Measurements from ENCODE around the gene RSBN1. TPM values are rescaled to one million over a fixed set of nuclear protein-coding genes. Genes with fewer than 3 reads are reported as not detected.
"Not testable (repeated sequence)": the region's sequence is repeated elsewhere in the genome, so short reads cannot be mapped to it uniquely, and the experiment has no call there.

Gene RSBN1
- total RNA-seq (10 to 100 TPM; 53.6 to 56.3 TPM), polyA plus RNA-seq (10 to 100 TPM; 34.8 to 39.1 (median 37.5) TPM), total RNA-seq (51.0 to 123 (median 84.7) reads per million in 6 experiments)

- Mint-ChIP-seq H3K9me3 (no peaks in the 10 kb centered on the region), H3K4me1 (peaks cover 11 to 46% (median 32%) of the 10 kb centered on the region in 4 donors), H3K27me3 (no peaks in the 10 kb centered on the region), H3K4me3 (peak within 1 kb of the TSS; percentile 92 to 99 (median 98)), H3K27ac (peak within 1 kb of the TSS; percentile 97 to 100 (median 98)), H3K36me3 (peaks cover 0 to 25% (median 6%) of the 10 kb centered on the region in 3 donors)
- POLR2A ChIA-PET: interaction anchor here (0.7 to 2.9 kb wide), 18 partner anchors 10 to 1096 kb away, joined by 3 to 44 read pairs (median 5); partner anchors contain the start of genes AP4B1, HIPK1, LRIG2 and PHTF1
- peak; percentile 91 to 99 (median 98) for DNase-seq
- peak; percentile 91 to 93 for ATAC-seq
Measured at GRCh38 chr1:113811888-113812660, at the start of gene RSBN1. RSBN1 (minus strand) TSS chr1:113812476; CDS start chr1:113812412, 64 bp downstream.

- ATAC-seq: no peak
- POLR2A ChIA-PET: no interaction called here
- no peaks in the 10 kb centered on the region for H3K9me3 Mint-ChIP-seq
- DNase-seq: no peak
- peak overlapping the region in 5 of 10 donors; percentile 6 to 81 (median 51) for H3K27ac Mint-ChIP-seq
- H3K36me3 Mint-ChIP-seq: peaks cover 0 to 63% (median 17%) of the 10 kb centered on the region in 3 donors
- H3K4me1 Mint-ChIP-seq: peaks cover 14 to 77% (median 35%) of the 10 kb centered on the region in 4 donors
- H3K4me3 Mint-ChIP-seq: peak overlapping the region in 2 of 10 donors; percentile 33 to 51
- no peaks in the 10 kb centered on the region for H3K27me3 Mint-ChIP-seq
Measured at GRCh38 chr1:113861641-113862040, 49.4 kb upstream of the RSBN1 start.

- ATAC-seq (no peak), DNase-seq (no peak)
- Mint-ChIP-seq H3K27ac (peak overlapping the region in 4 of 10 donors; percentile 35 to 81 (median 71)), H3K4me1 (peaks cover 14 to 80% (median 35%) of the 10 kb centered on the region in 4 donors), H3K9me3 (no peaks in the 10 kb centered on the region), H3K4me3 (peak overlapping the region in 1 of 10 donors; percentile 33), H3K27me3 (no peaks in the 10 kb centered on the region), H3K36me3 (peaks cover 0 to 66% (median 20%) of the 10 kb centered on the region in 3 donors)
- POLR2A ChIA-PET: interaction anchor here (0.6 to 2.5 kb wide), 2 partner anchors 9 to 45 kb away, joined by 6 to 16 read pairs; no protein-coding TSS in a partner anchor
Measured at GRCh38 chr1:113860891-113861290, 48.6 kb upstream of the RSBN1 start.

- H3K36me3 Mint-ChIP-seq: peaks cover 0 to 70% (median 25%) of the 10 kb centered on the region in 3 donors
- ATAC-seq (peak in 1 of 2 donors; percentile 41), DNase-seq (no peak)
Measured at GRCh38 chr1:113859478-113860175, 47.4 kb upstream of the RSBN1 start.

GRCh38 chr1:113858982-113859381 is 46.7 kb upstream of the RSBN1 start:
- no peak for DNase-seq
- POLR2A ChIA-PET: interaction anchor here (2.5 kb wide), 1 partner anchor 11 kb away, joined by 16 read pairs; no protein-coding TSS in a partner anchor
- peaks cover 14 to 69% (median 28%) of the 10 kb centered on the region in 4 donors for H3K4me1 Mint-ChIP-seq
- peaks cover 0 to 70% (median 28%) of the 10 kb centered on the region in 3 donors for H3K36me3 Mint-ChIP-seq
- peak overlapping the region in 6 of 10 donors; percentile 27 to 81 (median 36) for H3K27ac Mint-ChIP-seq
- ATAC-seq: no peak
- H3K27me3 Mint-ChIP-seq: no peaks in the 10 kb centered on the region
- no peaks in the 10 kb centered on the region for H3K9me3 Mint-ChIP-seq
- H3K4me3 Mint-ChIP-seq: peak overlapping the region in 2 of 10 donors; percentile 7 to 22

More at GRCh38 chr1:113859478-113860175, 47.4 kb upstream of the RSBN1 start:
- Mint-ChIP-seq H3K27ac (peak overlapping the region in 9 of 10 donors; percentile 40 to 87 (median 69)), H3K4me3 (peak overlapping the region in 4 of 10 donors; percentile 6 to 65 (median 45)), H3K4me1 (peaks cover 14 to 70% (median 31%) of the 10 kb centered on the region in 4 donors), H3K27me3 (no peaks in the 10 kb centered on the region), H3K9me3 (no peaks in the 10 kb centered on the region)
- POLR2A ChIA-PET: interaction anchor here (0.5 to 2.5 kb wide), 3 partner anchors 10 to 79 kb away, joined by 3 to 16 read pairs (median 3); no protein-coding TSS in a partner anchor

GRCh38 chr1:113858418-113858817 is 46.1 kb upstream of the RSBN1 start:
- Mint-ChIP-seq H3K4me1 (peaks cover 14 to 64% (median 27%) of the 10 kb centered on the region in 4 donors), H3K9me3 (no peaks in the 10 kb centered on the region), H3K36me3 (peaks cover 0 to 69% (median 27%) of the 10 kb centered on the region in 3 donors), H3K4me3 (no peak overlapping the region), H3K27me3 (no peaks in the 10 kb centered on the region), H3K27ac (peak overlapping the region in 3 of 10 donors; percentile 38 to 62 (median 52))
- DNase-seq: no peak
- POLR2A ChIA-PET: interaction anchor here (2.5 kb wide), 1 partner anchor 11 kb away, joined by 16 read pairs; no protein-coding TSS in a partner anchor
- ATAC-seq: no peak

GRCh38 chr1:113857776-113858175 is 45.5 kb upstream of the RSBN1 start:
- POLR2A ChIA-PET: no interaction called here
- Mint-ChIP-seq H3K36me3 (peaks cover 0 to 68% (median 27%) of the 10 kb centered on the region in 3 donors), H3K4me1 (peaks cover 14 to 58% (median 24%) of the 10 kb centered on the region in 4 donors), H3K4me3 (no peak overlapping the region), H3K9me3 (no peaks in the 10 kb centered on the region), H3K27ac (peak overlapping the region in 2 of 10 donors; percentile 47 to 62), H3K27me3 (no peaks in the 10 kb centered on the region)
- ATAC-seq (no peak), DNase-seq (no peak)

GRCh38 chr1:113856401-113856790 is 44.1 kb upstream of the RSBN1 start:
- peaks cover 7 to 48% (median 19%) of the 10 kb centered on the region in 4 donors for H3K4me1 Mint-ChIP-seq
- H3K36me3 Mint-ChIP-seq: peaks cover 0 to 62% (median 29%) of the 10 kb centered on the region in 3 donors
- no peak overlapping the region for H3K4me3 Mint-ChIP-seq
- H3K27me3 Mint-ChIP-seq: no peaks in the 10 kb centered on the region
- H3K9me3 Mint-ChIP-seq: no peaks in the 10 kb centered on the region
- DNase-seq (no peak), ATAC-seq (no peak)
- H3K27ac Mint-ChIP-seq: peak overlapping the region in 5 of 10 donors; percentile 7 to 57 (median 55)
- POLR2A ChIA-PET: interaction anchor here (1.2 kb wide), 1 partner anchor 14 kb away, joined by 4 read pairs; no protein-coding TSS in a partner anchor

- peaks cover 0 to 64% (median 29%) of the 10 kb centered on the region in 3 donors for H3K36me3 Mint-ChIP-seq
- ATAC-seq: no peak
- H3K9me3 Mint-ChIP-seq: no peaks in the 10 kb centered on the region
- H3K27ac Mint-ChIP-seq: peak overlapping the region in 5 of 10 donors; percentile 7 to 57 (median 55)
- POLR2A ChIA-PET: interaction anchor here (1.2 kb wide), 1 partner anchor 14 kb away, joined by 4 read pairs; no protein-coding TSS in a partner anchor
- no peak overlapping the region for H3K4me3 Mint-ChIP-seq
- no peak for DNase-seq
- H3K4me1 Mint-ChIP-seq: peaks cover 6 to 47% (median 19%) of the 10 kb centered on the region in 4 donors
- H3K27me3 Mint-ChIP-seq: no peaks in the 10 kb centered on the region
Measured at GRCh38 chr1:113855630-113856400, 43.5 kb upstream of the RSBN1 start.

GRCh38 chr1:113854234-113854633 is 42.0 kb upstream of the RSBN1 start:
- no peaks in the 10 kb centered on the region for H3K27me3 Mint-ChIP-seq
- H3K4me3 Mint-ChIP-seq: no peak overlapping the region
- peak overlapping the region in 4 of 10 donors; percentile 1 to 40 (median 14) for H3K27ac Mint-ChIP-seq
- ATAC-seq: no peak
- no peaks in the 10 kb centered on the region for H3K9me3 Mint-ChIP-seq
- H3K36me3 Mint-ChIP-seq: peaks cover 0 to 58% (median 29%) of the 10 kb centered on the region in 3 donors
- POLR2A ChIA-PET: no interaction called here
- no peak for DNase-seq
- H3K4me1 Mint-ChIP-seq: peaks cover 8 to 40% (median 21%) of the 10 kb centered on the region in 4 donors

- Mint-ChIP-seq H3K36me3 (peaks cover 0 to 51% (median 22%) of the 10 kb centered on the region in 3 donors), H3K4me1 (peaks cover 5 to 27% (median 18%) of the 10 kb centered on the region in 4 donors), H3K27ac (peak overlapping the region in 3 of 10 donors; percentile 22 to 70 (median 41))
- H3K4me3 Mint-ChIP-seq, H3K9me3 Mint-ChIP-seq, DNase-seq, H3K27me3 Mint-ChIP-seq, POLR2A ChIA-PET, ATAC-seq: not testable (repeated sequence)
Measured at GRCh38 chr1:113852694-113853093, 40.4 kb upstream of the RSBN1 start.
